Mesothelial cell of epicardium (in vitro differentiated cells): ENCODE results near the gene PRTN3. TPM values are rescaled to one million over a fixed set of nuclear protein-coding genes. Genes with fewer than 3 reads are reported as not detected.

Experiments used
- DNase-seq, 2 experiments: peaks; one replicate each; pipeline ENCODE4 v3.0.0; 2021; ENCODE audit warnings: low spot score in 2 of 2; ENCODE audit not compliant: unreplicated experiment in 2 of 2
- H3K27ac Mint-ChIP-seq: 2 replicates; pipeline ENCODE4 v1.8.0; 2021; ENCODE audit warnings: mixed read lengths
- H3K27me3 Mint-ChIP-seq: 2 replicates; pipeline ENCODE4 v1.8.0; 2021; ENCODE audit warnings: low read depth, mixed read lengths
- H3K36me3 Mint-ChIP-seq: 2 replicates; pipeline ENCODE4 v1.8.0; 2021; ENCODE audit warnings: mixed read lengths
- H3K4me1 Mint-ChIP-seq: 2 replicates; pipeline ENCODE4 v1.8.0; 2021; ENCODE audit warnings: mixed read lengths
- H3K4me3 Mint-ChIP-seq: 2 replicates; pipeline ENCODE4 v1.8.0; 2021; ENCODE audit warnings: mild to moderate bottlenecking, moderate library complexity, mixed read lengths
- H3K9me3 Mint-ChIP-seq: 2 replicates; pipeline ENCODE4 v1.8.0; 2021; ENCODE audit warnings: mixed read lengths
- CTCF ChIP-seq: fragments of 200-600 bp; sonication (generic); IDR thresholded peaks from one replicate; pipeline ENCODE4 v1.5.0; 2021; ENCODE audit warnings: antibody characterized with exemption; ENCODE audit not compliant: unreplicated experiment
- total RNA-seq: library from RNA; stranded (reverse); gene quantifications from 3 replicates; pipeline ENCODE4 v1.2.1, GENCODE V29; 2021

PRTN3 gene
- total RNA-seq, 1 donor from 2014 or later, result not detected

GRCh38 chr19:805600-806550 lies 34.9 kb upstream of the PRTN3 start:
- TF ChIP-seq CTCF, result no peak
- Mint-ChIP-seq H3K27ac (no peak overlapping the region), H3K9me3 (no peaks in the 10 kb centered on the region), H3K4me3 (no peak overlapping the region), H3K27me3 (no peaks in the 10 kb centered on the region), H3K4me1 (peaks cover 36% of the 10 kb centered on the region), H3K36me3 (peaks cover 22% of the 10 kb centered on the region)
- no peak for DNase-seq

DNA sequence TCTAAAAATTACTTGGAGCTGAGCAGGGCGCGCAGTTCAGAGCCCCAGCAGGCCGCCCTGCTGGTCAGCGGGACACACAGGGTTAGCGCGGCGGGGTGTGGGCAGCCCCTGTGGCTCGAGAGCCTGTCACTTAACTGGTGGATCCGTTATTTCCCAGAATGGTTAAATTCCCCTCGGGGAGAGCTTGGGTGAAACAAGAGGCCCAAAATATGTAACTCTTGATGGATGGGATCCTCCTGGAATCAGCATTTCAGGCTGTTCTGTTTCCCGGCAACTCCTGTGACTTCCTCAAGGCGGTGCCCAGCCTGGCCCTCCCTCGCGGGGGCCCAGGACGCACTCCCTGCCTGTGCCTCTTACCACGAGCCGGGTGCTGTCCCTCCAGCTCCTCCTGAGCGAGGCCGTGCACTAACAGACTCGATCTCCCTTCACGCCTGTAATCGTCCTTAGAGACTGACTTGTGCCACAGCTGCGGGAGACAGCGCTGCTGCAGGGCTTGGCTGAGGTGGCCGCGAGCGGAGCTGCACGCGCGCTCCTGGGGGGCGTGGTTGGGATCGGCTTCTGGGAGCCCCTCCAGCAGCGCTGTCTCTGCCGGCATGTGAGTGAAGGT lies 33.9 kb upstream of the PRTN3 start:
- Mint-ChIP-seq H3K36me3 (peaks cover 22% of the 10 kb centered on the region), H3K27ac (peak overlapping the region; percentile 85), H3K27me3 (no peaks in the 10 kb centered on the region), H3K4me3 (no peak overlapping the region), H3K9me3 (no peaks in the 10 kb centered on the region), H3K4me1 (peaks cover 26% of the 10 kb centered on the region)
- DNase-seq, result no peak
- TF ChIP-seq CTCF, result peak; percentile 18

DNA sequence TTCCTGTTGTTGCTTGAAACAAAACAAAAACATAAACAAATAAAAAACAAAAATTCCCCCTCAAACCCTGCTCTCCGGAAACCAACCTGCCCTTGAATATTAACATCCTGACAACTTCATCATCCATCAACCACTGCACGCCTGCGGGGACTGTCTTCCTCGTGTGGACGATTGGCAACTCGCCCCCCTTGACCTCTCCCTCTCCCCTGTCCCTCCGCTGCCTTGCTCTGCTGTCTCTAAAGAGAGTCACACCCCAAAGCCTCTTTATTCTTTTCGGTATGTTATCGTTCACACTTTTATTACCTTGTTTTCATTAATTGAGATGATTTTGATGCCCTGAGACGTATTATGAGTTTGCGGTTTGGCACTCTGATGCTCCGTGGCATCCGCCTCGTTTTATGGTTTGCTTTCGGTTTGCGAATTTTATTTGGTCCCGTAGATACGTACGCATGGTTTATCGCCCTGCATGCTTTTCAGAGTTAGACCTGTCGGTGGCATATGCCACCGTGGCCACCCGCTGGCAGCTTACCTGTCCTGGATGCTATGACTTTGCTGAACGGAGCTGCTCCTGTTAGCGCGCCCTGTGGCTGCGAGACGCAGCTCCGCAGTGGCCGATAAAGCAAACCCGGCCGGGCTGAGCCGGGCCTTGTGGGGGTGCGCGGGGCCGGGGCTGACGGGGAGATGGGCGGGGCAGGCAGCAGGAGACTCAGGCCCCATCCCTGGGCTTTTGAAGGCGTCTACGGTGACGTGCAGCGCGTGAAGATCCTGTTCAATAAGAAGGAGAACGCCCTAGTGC lies 33.0 kb upstream of the PRTN3 start:
- H3K4me1 Mint-ChIP-seq, result peaks cover 17% of the 10 kb centered on the region
- H3K9me3 Mint-ChIP-seq, result no peaks in the 10 kb centered on the region
- H3K27ac Mint-ChIP-seq, result peak overlapping the region; percentile 85
- peaks cover 19% of the 10 kb centered on the region for H3K36me3 Mint-ChIP-seq
- H3K4me3 Mint-ChIP-seq, result no peak overlapping the region
- DNase-seq, result no peak
- H3K27me3 Mint-ChIP-seq, result no peaks in the 10 kb centered on the region
- no peak for TF ChIP-seq CTCF

GRCh38 chr19:808423-808775 lies 32.4 kb upstream of the PRTN3 start:
- H3K4me1 Mint-ChIP-seq, result peaks cover 13% of the 10 kb centered on the region
- H3K4me3 Mint-ChIP-seq, result no peak overlapping the region
- DNase-seq, result no peak
- H3K27me3 Mint-ChIP-seq, result no peaks in the 10 kb centered on the region
- no peaks in the 10 kb centered on the region for H3K9me3 Mint-ChIP-seq
- TF ChIP-seq CTCF, result no peak
- H3K27ac Mint-ChIP-seq, result no peak overlapping the region
- peaks cover 19% of the 10 kb centered on the region for H3K36me3 Mint-ChIP-seq

GRCh38 chr19:810077-810855 lies 30.5 kb upstream of the PRTN3 start:
- no peaks in the 10 kb centered on the region for H3K27me3 Mint-ChIP-seq
- H3K4me3 Mint-ChIP-seq, result no peak overlapping the region
- no peak for DNase-seq
- peak overlapping the region; percentile 56 for H3K27ac Mint-ChIP-seq
- no peaks in the 10 kb centered on the region for H3K9me3 Mint-ChIP-seq
- H3K4me1 Mint-ChIP-seq, result peaks cover 8% of the 10 kb centered on the region
- TF ChIP-seq CTCF, result no peak
- H3K36me3 Mint-ChIP-seq, result peaks cover 21% of the 10 kb centered on the region
